Activated T-cell treated with anti-CD3 and anti-CD28 coated beads, Interleukin-2, amount 50 U/mL, for 4 hours (primary cell): Measurements from ENCODE around the gene RIN3. TPM values are rescaled to one million over a fixed set of nuclear protein-coding genes. Genes with fewer than 3 reads are reported as not detected.
"Not testable (repeated sequence)": the region's sequence is repeated elsewhere in the genome, so short reads cannot be mapped to it uniquely, and the experiment has no call there.

Experiments used
- ATAC-seq, 2 donors: fragments of 200-7000 bp; cut with Tn5 transposase; one replicate each; pipeline ENCODE4 v1.10.0; 2021
- DNase-seq: peaks from one replicate; pipeline ENCODE4 v3.0.0-alpha.2; 2020
- H3K27me3 Mint-ChIP-seq: one replicate; pipeline ENCODE4 v1.8.0; 2021; ENCODE audit warnings: low read depth, mixed read lengths
- H3K36me3 Mint-ChIP-seq: one replicate; pipeline ENCODE4 v1.8.0; 2022; ENCODE audit warnings: mixed read lengths; ENCODE audit not compliant: insufficient read depth
- H3K4me1 Mint-ChIP-seq: one replicate; pipeline ENCODE4 v1.8.0; 2021; ENCODE audit warnings: low read depth, mixed read lengths
- H3K4me3 Mint-ChIP-seq: one replicate; pipeline ENCODE4 v1.8.0; 2021; ENCODE audit warnings: mild to moderate bottlenecking, moderate library complexity, mixed read lengths
- H3K9me3 Mint-ChIP-seq: one replicate; pipeline ENCODE4 v1.8.0; 2021; ENCODE audit warnings: mixed read lengths
- total RNA-seq, 3 donors: library from RNA; stranded (reverse); gene quantifications; one replicate each; pipeline ENCODE4 v1.2.1, GENCODE V29; 2021

The RIN3 gene
- total RNA-seq, 3 donors from 2014 or later = 14.2 to 24.3 (median 18.5) TPM

GRCh38 chr14:92638904-92639303 is 125.3 kb downstream of the RIN3 start:
- ATAC-seq (no peak), DNase-seq (no peak)
- H3K4me3 Mint-ChIP-seq = no peak overlapping the region
- H3K27me3 Mint-ChIP-seq = no peaks in the 10 kb centered on the region
- H3K9me3 Mint-ChIP-seq = no peaks in the 10 kb centered on the region
- H3K4me1 Mint-ChIP-seq = peaks cover 2% of the 10 kb centered on the region
- no peaks in the 10 kb centered on the region for H3K36me3 Mint-ChIP-seq

- not testable (repeated sequence) for H3K36me3 Mint-ChIP-seq, DNase-seq, ATAC-seq, H3K9me3 Mint-ChIP-seq, H3K4me3 Mint-ChIP-seq, H3K4me1 Mint-ChIP-seq, H3K27me3 Mint-ChIP-seq
Measured at GRCh38 chr14:92639472-92640117, 126.0 kb downstream of the RIN3 start.

- no peak for ATAC-seq
- DNase-seq = no peak
- H3K36me3 Mint-ChIP-seq = no peaks in the 10 kb centered on the region
- peaks cover 17% of the 10 kb centered on the region for H3K4me1 Mint-ChIP-seq
- H3K9me3 Mint-ChIP-seq = no peaks in the 10 kb centered on the region
- no peaks in the 10 kb centered on the region for H3K27me3 Mint-ChIP-seq
- no peak overlapping the region for H3K4me3 Mint-ChIP-seq
Measured at GRCh38 chr14:92641306-92641705, 127.7 kb downstream of the RIN3 start.

DNA sequence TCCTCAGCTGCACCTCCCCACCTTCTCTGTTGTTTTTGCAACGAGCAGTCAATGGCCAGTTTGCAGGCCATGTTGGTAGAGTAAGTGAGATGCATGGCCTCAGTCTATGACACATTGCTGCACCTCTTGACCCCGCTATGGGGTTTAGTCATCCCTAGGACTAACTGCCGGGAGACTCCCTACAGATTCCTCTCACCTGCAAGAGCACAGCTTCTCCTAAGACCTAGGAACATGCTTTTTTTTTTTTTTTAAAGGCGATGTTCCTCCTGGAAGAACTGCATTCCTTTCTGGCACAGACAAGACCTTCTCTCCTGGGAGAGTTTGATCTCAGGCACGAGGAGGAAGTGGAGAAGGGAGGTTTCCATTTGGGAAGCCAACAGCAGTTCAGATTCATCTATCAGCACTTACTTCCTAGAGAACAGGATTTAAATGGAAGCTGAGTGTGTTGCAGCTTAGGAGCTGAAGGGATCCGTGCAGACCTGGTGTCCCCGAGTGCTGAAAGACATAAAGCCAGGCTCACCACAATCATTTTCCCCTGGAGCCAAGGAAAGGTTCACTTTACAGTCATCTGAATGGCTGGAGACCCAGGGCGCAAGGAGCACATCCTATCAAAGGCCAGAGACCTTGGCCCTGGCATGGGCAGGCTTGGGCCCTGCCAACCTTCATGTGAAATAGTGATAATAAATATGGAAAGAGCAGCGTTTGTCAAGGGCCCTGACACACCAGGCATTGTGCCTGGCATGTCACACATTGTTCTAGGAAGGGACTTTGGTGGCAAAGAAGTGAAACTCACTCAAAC is 130.8 kb downstream of the RIN3 start:
- H3K9me3 Mint-ChIP-seq = no peaks in the 10 kb centered on the region
- DNase-seq (no peak), ATAC-seq (no peak)
- H3K27me3 Mint-ChIP-seq = no peaks in the 10 kb centered on the region
- H3K4me3 Mint-ChIP-seq = no peak overlapping the region
- H3K36me3 Mint-ChIP-seq = no peaks in the 10 kb centered on the region
- peaks cover 47% of the 10 kb centered on the region for H3K4me1 Mint-ChIP-seq

- H3K4me3 Mint-ChIP-seq = no peak overlapping the region
- ATAC-seq (no peak), DNase-seq (no peak)
- H3K27me3 Mint-ChIP-seq = no peaks in the 10 kb centered on the region
- peaks cover 53% of the 10 kb centered on the region for H3K4me1 Mint-ChIP-seq
- no peaks in the 10 kb centered on the region for H3K36me3 Mint-ChIP-seq
- H3K9me3 Mint-ChIP-seq = no peaks in the 10 kb centered on the region
Measured at GRCh38 chr14:92644970-92645515, 131.5 kb downstream of the RIN3 start.

DNA sequence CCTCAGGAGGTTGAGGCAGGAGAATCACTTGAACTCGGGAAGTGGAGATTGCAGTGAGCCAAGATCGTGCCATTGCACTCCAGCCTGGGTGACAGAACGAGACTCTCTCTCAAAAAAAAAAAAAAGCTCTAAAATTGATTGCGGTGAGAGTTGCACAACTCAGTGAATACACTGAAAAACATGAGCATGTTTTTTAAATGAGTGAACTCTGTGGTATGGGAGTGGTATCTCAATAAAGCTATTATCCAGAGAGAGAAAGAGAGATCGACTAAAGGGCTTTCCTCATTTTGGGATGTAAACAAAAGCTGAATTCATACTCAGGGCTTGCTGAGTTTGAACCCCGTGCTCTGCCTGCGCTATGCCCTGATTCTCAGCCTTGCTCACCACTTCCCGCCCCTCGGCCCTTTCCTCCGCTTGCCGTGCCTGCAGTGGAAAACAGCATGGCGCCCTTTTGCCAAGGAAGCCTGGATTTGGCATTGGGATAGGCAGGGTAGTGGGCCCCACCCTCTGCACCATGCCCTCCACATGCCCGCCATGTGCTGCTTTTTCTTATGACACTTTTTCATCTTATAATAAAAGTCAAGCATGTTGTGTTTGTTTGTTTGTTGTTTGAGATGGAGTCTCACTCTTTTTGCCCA is 132.4 kb downstream of the RIN3 start:
- Mint-ChIP-seq H3K4me3 (no peak overlapping the region), H3K36me3 (no peaks in the 10 kb centered on the region), H3K4me1 (peaks cover 63% of the 10 kb centered on the region), H3K9me3 (no peaks in the 10 kb centered on the region), H3K27me3 (no peaks in the 10 kb centered on the region)
- ATAC-seq (no peak), DNase-seq (no peak)

DNA sequence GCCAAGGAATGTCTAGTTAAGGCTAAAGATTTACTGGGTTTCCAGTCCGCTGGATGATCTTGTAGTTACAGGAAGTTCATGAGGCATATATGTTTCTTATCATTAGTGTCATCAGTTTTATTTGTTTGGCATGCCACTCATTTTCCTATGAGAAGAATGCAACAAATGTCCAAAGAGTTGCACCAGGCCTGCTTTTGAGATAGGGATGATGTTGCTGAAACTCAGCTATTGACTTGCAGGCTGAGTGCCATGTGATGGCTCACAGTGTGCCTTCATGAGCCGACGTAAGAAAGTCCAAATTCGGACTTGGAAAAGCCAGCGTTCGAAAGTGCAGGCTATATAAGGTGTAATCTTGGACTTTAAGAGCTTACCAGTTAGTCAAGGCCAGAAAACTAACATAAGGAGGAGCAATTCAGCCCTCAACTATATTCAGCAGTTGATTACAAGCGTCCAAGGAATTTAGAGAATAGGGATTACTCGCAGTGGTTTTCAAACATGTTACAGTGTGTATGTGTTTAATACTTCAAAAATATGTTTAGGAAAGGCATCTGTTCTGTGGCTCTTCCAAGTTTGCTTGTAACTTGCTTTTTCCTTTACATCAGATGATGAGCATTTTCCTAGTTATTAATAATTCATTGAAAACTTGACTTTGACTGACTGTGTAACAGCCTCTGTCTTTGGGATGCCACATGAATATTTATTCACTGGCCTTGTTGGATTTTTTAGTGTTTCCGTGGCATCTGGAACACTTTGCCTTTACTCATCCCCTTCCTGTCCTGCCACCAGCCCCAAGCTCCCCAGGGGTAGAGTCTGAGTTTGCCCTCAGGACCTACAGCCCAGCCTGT is 133.6 kb downstream of the RIN3 start:
- H3K27me3 Mint-ChIP-seq = no peaks in the 10 kb centered on the region
- no peak for ATAC-seq
- DNase-seq = no peak
- no peaks in the 10 kb centered on the region for H3K9me3 Mint-ChIP-seq
- H3K4me1 Mint-ChIP-seq = peaks cover 72% of the 10 kb centered on the region
- no peaks in the 10 kb centered on the region for H3K36me3 Mint-ChIP-seq
- peak overlapping the region; percentile 39 for H3K4me3 Mint-ChIP-seq

GRCh38 chr14:92647797-92648279 is 134.3 kb downstream of the RIN3 start:
- H3K27me3 Mint-ChIP-seq = no peaks in the 10 kb centered on the region
- H3K4me1 Mint-ChIP-seq = peaks cover 75% of the 10 kb centered on the region
- H3K9me3 Mint-ChIP-seq = no peaks in the 10 kb centered on the region
- H3K4me3 Mint-ChIP-seq = no peak overlapping the region
- H3K36me3 Mint-ChIP-seq = no peaks in the 10 kb centered on the region
- no peak for ATAC-seq
- no peak for DNase-seq

DNA sequence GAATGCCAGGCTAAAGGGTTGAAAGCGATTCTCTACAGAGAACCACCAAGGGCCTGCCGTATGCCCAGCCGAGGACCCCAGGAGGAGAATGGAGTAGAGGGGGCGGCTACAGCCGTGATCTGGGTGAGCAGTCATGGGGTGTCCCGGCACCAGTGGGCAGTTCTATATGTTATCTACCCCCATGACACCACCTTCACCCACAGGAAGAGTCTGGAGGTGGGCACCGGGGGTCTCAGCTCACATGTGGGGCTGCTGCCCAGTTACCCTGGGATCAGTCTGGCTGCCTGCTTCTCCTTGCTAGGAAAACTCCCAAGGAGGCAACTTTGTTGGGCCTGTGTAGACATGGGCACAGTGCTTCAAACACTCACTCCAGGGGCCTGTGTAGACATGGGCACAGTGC is 135.5 kb downstream of the RIN3 start:
- DNase-seq = no peak
- no peaks in the 10 kb centered on the region for H3K9me3 Mint-ChIP-seq
- peaks cover 83% of the 10 kb centered on the region for H3K4me1 Mint-ChIP-seq
- no peak overlapping the region for H3K4me3 Mint-ChIP-seq
- no peaks in the 10 kb centered on the region for H3K27me3 Mint-ChIP-seq
- H3K36me3 Mint-ChIP-seq = no peaks in the 10 kb centered on the region
- no peak for ATAC-seq

DNA sequence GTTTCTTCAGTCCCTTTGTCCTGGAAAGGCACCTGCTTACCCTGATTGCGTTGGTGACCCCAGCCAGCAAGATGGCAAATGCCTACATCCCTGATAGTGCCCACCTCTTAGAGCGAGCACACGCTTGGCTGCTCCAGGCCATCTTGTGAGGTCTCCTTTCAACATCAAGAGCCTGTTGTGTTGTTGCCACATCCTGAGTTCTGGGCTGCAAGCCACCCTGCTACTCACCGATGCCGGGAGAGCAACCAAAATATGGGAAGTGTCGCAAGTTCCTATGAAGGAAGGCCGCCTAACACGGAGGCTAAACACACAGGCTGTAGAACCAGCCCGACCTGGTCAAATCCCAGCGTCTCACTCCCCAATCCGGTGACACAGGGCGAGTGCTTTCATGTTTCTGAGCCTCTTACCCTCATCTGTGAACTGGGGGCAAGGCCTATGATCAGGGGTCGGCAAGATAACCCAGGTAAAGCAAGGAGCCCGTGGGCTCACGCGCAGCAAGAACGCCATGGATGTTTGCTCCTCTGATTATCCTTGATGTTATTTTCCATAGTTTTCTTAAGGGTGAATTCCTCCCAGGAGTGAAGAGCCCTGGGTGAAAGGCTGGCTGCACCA is 136.5 kb downstream of the RIN3 start:
- Mint-ChIP-seq H3K27me3 (no peaks in the 10 kb centered on the region), H3K9me3 (no peaks in the 10 kb centered on the region), H3K4me1 (peaks cover 85% of the 10 kb centered on the region), H3K4me3 (no peak overlapping the region), H3K36me3 (peaks cover 3% of the 10 kb centered on the region)
- DNase-seq (no peak), ATAC-seq (no peak)

DNA sequence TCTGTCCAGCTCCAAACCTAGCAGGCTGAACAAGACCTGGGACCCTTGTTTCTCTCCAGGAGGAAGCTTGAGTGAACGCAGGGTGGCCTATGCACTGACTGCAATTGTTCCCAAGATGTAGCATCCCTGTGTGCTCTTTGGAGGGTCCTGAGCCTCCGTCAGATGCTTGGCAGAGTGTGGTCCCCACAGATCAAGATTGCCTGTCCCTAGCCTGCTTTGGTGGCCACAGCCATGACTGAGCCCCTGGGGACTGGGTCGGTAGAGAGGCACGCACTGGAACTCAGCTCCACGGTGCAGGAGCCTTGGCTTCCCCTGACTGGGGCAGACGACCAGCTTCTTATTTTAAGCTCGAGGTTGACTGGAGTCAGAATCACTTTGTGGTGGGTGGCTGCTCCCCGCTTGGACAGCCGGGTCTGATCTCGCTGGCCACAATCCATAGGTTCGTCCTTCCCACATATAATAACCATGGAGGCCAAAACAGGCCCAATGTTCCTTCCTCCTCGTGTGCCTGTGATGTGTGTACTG is 137.1 kb downstream of the RIN3 start:
- no peak for DNase-seq
- no peak for ATAC-seq
- Mint-ChIP-seq H3K4me1 (peaks cover 86% of the 10 kb centered on the region), H3K27me3 (no peaks in the 10 kb centered on the region), H3K36me3 (peaks cover 8% of the 10 kb centered on the region), H3K4me3 (peak overlapping the region; percentile 88), H3K9me3 (no peaks in the 10 kb centered on the region)

- Mint-ChIP-seq H3K4me3 (peak overlapping the region; percentile 88), H3K36me3 (peaks cover 12% of the 10 kb centered on the region), H3K27me3 (no peaks in the 10 kb centered on the region), H3K4me1 (peaks cover 87% of the 10 kb centered on the region), H3K9me3 (no peaks in the 10 kb centered on the region)
- ATAC-seq = peak; percentile 82 to 83
- DNase-seq = peak; percentile 68
Measured at GRCh38 chr14:92651106-92651757, 137.7 kb downstream of the RIN3 start.
